ENCODE results near the gene NPM3. TPM values are rescaled to one million over a fixed set of nuclear protein-coding genes. Genes with fewer than 3 reads are reported as not detected.

NPM3 gene
- total and polyA plus RNA-seq, 2 of the 8 experiments (the other 6 are each of a cell fraction or from before 2014, with no cell fraction given) = 127 to 175 TPM

- Histone ChIP-seq H2AK5ac (ENCODE audit: low read depth, low read length) (no peak overlapping the region), H2BK120ac (replicated peaks; ENCODE audit: low read depth, low read length) (no peak overlapping the region), H4K8ac (ENCODE audit: extremely low read depth, insufficient read depth, low read length) (no peak overlapping the region), H3K36me3 (ENCODE audit: control insufficient read depth in 2 of 4, insufficient read depth in 4 of 4, low read length in 3 of 4) (peaks cover 39 to 90% (median 72%) of the 10 kb centered on the region in 4 experiments), H3K27ac (ENCODE audit: low read depth, low read length) (no peak overlapping the region), H3K4me2 (ENCODE audit: insufficient read depth in 1 of 2, low read depth in 2 of 2, low read length in 2 of 2) (no peak overlapping the region), H3K4ac (replicated peaks; ENCODE audit: insufficient read length, low read depth, low read length) (no peak overlapping the region), H3K79me2 (ENCODE audit: control insufficient read depth in 1 of 2, insufficient read depth in 2 of 2, low read length in 2 of 2) (peaks cover 0 to 3% of the 10 kb centered on the region in 2 experiments; a peak in 1 of 4 replicates), H4K20me1 (replicated peaks in 1 of 2; ENCODE audit: control insufficient read depth in 1 of 2, insufficient read depth in 2 of 2, low read length in 2 of 2) (peaks cover 4 to 12% of the 10 kb centered on the region in 2 experiments), H3K23ac (ENCODE audit: insufficient read length) (no peak overlapping the region), H3K4me3 (ENCODE audit: extremely low read depth in 1 of 4, insufficient read depth in 2 of 4, low read depth in 3 of 4, low read length in 4 of 4) (no peak overlapping the region), H3K23me2 (ENCODE audit: low read depth, low read length) (no peaks in the 10 kb centered on the region), H2AFZ (ENCODE audit: low read length) (no peak overlapping the region), H4K91ac (replicated peaks; ENCODE audit: insufficient read length, low read length) (no peak overlapping the region), H4K5ac (ENCODE audit: insufficient read length, low read depth, low read length) (no peak overlapping the region), H3K4me1 (replicated peaks in 1 of 4; ENCODE audit: control insufficient read depth in 3 of 4, insufficient read depth in 4 of 4, low read length in 3 of 4) (no peaks in the 10 kb centered on the region), H3K56ac (replicated peaks; ENCODE audit: insufficient read length, low read depth, low read length) (no peak overlapping the region), H3K14ac (ENCODE audit: insufficient read length) (no peak overlapping the region), H3K27me3 (replicated peaks in 1 of 4; ENCODE audit: control insufficient read depth in 3 of 4, extremely low read depth in 1 of 4, insufficient read depth in 3 of 4, low read length in 3 of 4) (no peaks in the 10 kb centered on the region), H2BK20ac (ENCODE audit: low read length) (no peak overlapping the region), H3K9me3 (ENCODE audit: insufficient read depth in 2 of 2, low read depth in 1 of 2, low read length in 1 of 2) (no peaks in the 10 kb centered on the region), H2BK5ac (ENCODE audit: low read depth, low read length) (no peak overlapping the region), H3K79me1 (ENCODE audit: low read depth, low read length) (no peaks in the 10 kb centered on the region), H2BK12ac (ENCODE audit: low read depth, low read length) (no peak overlapping the region), H3K9ac (replicated peaks in 1 of 4; ENCODE audit: extremely low read depth in 1 of 4, low read depth in 3 of 4, low read length in 3 of 4) (no peak overlapping the region), H2BK15ac (ENCODE audit: low read length) (no peak overlapping the region), H3K18ac (ENCODE audit: extremely low read depth, low read length) (no peak overlapping the region)
- WGBS, 2 experiments (ENCODE audit: extremely low coverage in 1 of 2, insufficient coverage in 1 of 2, insufficient read length in 1 of 2, insufficient replicate concordance in 2 of 2, low coverage in 1 of 2, low lambda C conversion rate in 2 of 2, missing lambda C conversion rate in 1 of 2) = 92% methylated on average over 4 of the region's 4 CpGs; no CpG with 5 or more reads in 1 of the 2 experiments
- TF ChIP-seq ZNF274 (IDR thresholded peaks at IDR 0.05; ENCODE audit: borderline replicate concordance, extremely low read depth, low read length) (no peak), CBX8 (IDR thresholded peaks at IDR 0.05; ENCODE audit: borderline replicate concordance, low read depth, low read length) (no peak)
- no peak for DNase-seq (ENCODE audit: low read depth in 1 of 2, low spot score in 2 of 2)
- FAIRE-seq = no peak
- POLR2A ChIA-PET (ENCODE audit: partially characterized antibody) = interaction anchor here (0.7 to 5.7 kb wide), 3 partner anchors 9 to 19 kb away, joined by 4 to 30 read pairs (median 7); partner anchors contain the start of genes NPM3 and OGA
- CTCF ChIA-PET (ENCODE audit: partially characterized antibody) = interaction anchor here (0.6 kb wide), 1 partner anchor 266 kb away, joined by 3 read pairs; no protein-coding TSS in a partner anchor
These were observed 20.3 kb upstream of the NPM3 start for GRCh38 chr10:101803511-101803910.

Data from H1 (cell line).